Coronary artery (tissue), 2 donors: Measurements from ENCODE around the gene ZBTB20.

ENCODE experiments used
- DNase-seq: peaks from one replicate; pipeline ENCODE4 v3.0.0-alpha.2; 2017; ENCODE audit warnings: low spot score
- H3K27ac ChIP-seq, 2 donors: fragments of 200-600 bp; sonication (generic); one replicate each; pipeline ENCODE4 v1.5.1; 2016 to 2019
- H3K4me3 ChIP-seq: fragments of 200-600 bp; sonication (generic); 2 replicates; pipeline ENCODE4 v1.5.1; 2016; ENCODE audit warnings: mild to moderate bottlenecking, moderate library complexity
- TF ChIP-seq, protein P1 (sequence below): fragments of 200-600 bp; sonication (generic); IDR thresholded peaks from one replicate; pipeline ENCODE4 v1.5.1; 2019; ENCODE audit warnings: antibody characterized with exemption

The ZBTB20 gene

DNA sequence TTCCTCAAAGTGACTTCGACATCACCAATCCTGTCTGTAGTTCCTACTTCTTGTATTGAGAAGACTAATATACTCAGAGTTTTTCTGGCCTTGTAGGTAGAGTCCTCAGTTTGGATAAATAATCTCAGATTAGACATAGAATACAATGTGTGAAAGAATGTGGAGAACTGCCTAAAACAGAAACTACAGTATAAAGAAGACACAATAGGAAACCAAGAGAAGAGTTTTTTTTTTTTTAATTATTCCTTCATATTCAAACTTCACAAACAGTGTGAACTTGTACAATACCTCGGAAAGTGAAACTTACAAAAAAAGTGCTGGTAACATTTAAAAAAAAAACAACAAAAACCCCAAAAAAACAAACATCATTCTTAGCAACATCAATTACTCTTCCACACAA lies 832.8 kb downstream of the ZBTB20 start:
- TF ChIP-seq, protein P1, sequence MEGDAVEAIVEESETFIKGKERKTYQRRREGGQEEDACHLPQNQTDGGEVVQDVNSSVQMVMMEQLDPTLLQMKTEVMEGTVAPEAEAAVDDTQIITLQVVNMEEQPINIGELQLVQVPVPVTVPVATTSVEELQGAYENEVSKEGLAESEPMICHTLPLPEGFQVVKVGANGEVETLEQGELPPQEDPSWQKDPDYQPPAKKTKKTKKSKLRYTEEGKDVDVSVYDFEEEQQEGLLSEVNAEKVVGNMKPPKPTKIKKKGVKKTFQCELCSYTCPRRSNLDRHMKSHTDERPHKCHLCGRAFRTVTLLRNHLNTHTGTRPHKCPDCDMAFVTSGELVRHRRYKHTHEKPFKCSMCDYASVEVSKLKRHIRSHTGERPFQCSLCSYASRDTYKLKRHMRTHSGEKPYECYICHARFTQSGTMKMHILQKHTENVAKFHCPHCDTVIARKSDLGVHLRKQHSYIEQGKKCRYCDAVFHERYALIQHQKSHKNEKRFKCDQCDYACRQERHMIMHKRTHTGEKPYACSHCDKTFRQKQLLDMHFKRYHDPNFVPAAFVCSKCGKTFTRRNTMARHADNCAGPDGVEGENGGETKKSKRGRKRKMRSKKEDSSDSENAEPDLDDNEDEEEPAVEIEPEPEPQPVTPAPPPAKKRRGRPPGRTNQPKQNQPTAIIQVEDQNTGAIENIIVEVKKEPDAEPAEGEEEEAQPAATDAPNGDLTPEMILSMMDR = no peak
- no peak overlapping the region for H3K27ac ChIP-seq

GRCh38 chr3:114313426-114313825 lies 833.7 kb downstream of the ZBTB20 start:
- H3K4me3 ChIP-seq = no peak overlapping the region
- TF ChIP-seq, protein P1 = no peak
- no peak for DNase-seq
- H3K27ac ChIP-seq = no peak overlapping the region

More for the DNA sequence above, 832.8 kb downstream of the ZBTB20 start:
- H3K4me3 ChIP-seq = no peak overlapping the region
- DNase-seq = no peak

GRCh38 chr3:114310695-114311094 lies 836.4 kb downstream of the ZBTB20 start:
- TF ChIP-seq, protein P1 = no peak
- Histone ChIP-seq H3K4me3 (no peak overlapping the region), H3K27ac (no peak overlapping the region)
- DNase-seq = no peak

DNA sequence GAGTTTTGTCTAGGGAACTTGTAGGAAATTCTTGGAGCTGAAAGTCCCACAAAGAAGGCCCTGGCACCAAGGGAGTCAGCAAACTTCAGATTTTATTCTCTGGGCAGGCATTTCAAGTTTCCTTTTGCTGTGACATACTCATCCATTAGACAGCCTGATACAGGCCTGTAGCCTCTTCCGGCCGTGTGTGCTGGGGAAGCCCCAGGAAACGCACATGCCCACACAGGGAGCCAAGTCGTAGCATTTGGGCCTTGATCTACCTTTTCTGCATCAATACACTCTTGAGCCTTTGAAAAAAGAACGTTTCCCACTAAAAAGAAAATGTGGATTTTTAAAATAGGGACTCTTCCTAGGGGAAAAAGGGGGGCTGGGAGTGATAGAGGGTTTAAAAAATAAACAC lies 838.3 kb downstream of the ZBTB20 start:
- H3K4me3 ChIP-seq = no peak overlapping the region
- no peak overlapping the region for H3K27ac ChIP-seq
- DNase-seq = no peak
- TF ChIP-seq, protein P1 = no peak

- Histone ChIP-seq H3K27ac (no peak overlapping the region), H3K4me3 (no peak overlapping the region)
- TF ChIP-seq, protein P1 = no peak
- no peak for DNase-seq
These were observed 838.7 kb downstream of the ZBTB20 start for GRCh38 chr3:114308377-114308776.

- Histone ChIP-seq H3K27ac (no peak overlapping the region), H3K4me3 (no peak overlapping the region)
- DNase-seq = no peak
- TF ChIP-seq, protein P1 = no peak
These were observed 839.3 kb downstream of the ZBTB20 start for GRCh38 chr3:114307832-114308231.

- TF ChIP-seq, protein P1 = no peak
- Histone ChIP-seq H3K4me3 (no peak overlapping the region), H3K27ac (no peak overlapping the region)
- no peak for DNase-seq
These were observed 839.8 kb downstream of the ZBTB20 start for GRCh38 chr3:114307222-114307830.
